ENCODE measurements around the gene ZFY.
"Not testable (repeated sequence)": the region's sequence is repeated elsewhere in the genome, so short reads cannot be mapped to it uniquely, and the experiment has no call there.

The ZFY gene

DNA sequence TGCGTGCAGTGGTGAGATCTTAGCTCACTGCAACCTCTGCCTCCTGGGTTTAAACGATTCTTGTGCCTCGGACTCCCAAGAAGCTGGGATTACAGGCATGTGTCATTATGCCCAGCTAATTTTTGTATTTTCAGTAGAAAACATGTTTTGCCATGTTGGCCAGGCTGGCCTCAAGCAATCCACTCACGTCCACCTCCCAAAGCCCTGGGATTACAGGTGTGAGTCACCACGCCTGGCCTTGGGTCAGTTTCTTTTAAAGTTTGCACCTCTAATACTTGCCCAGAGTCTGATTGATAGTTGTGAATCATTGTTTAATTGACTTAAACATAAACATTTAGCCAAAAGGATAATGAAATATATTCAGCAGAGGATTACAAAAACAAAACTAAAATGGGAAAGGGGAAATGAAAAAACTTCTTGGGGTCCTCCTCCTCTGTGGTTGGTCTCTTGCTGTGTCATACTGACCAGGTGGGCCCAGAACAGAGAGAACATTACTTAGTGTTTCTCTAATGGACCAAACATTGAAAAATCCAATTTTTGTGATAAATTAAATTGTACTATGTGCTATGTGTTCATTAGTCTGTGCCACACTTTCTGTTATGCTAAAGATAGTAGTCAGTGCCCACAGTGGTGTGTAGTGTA, 38.0 kb downstream of the ZFY start:
- DNase-seq (ENCODE audit: low read depth in 2 of 2) = no peak

DNA sequence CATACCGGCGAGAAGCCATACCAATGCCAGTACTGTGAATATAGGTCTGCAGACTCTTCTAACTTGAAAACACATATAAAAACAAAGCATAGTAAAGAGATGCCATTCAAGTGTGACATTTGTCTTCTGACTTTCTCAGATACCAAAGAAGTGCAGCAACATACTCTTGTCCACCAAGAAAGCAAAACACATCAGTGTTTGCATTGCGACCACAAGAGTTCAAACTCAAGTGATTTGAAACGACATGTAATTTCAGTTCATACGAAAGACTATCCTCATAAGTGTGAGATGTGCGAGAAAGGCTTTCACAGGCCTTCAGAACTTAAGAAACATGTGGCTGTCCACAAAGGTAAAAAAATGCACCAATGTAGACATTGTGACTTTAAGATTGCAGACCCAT, 44.1 kb downstream of the ZFY start:
- DNase-seq (ENCODE audit: low read depth in 2 of 2) = no peak

DNA sequence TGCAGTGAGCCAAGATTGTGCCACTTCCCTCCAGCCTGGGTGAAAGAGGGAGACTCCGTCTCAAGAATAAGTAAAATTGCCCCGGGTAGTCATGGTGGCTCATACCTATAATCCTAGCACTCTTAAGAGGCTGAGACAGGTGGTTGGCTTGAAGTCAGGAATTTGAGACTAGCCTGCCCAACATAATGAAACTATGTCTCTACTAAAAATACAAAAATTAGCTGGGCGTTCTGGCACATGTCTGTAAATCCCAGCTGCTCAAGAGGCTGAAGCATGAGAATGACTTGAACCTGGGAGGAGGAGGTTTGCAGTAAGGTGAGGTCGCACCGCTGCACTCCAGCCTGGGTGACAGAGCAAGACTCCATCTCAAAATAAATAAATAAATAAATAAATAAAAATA, 49.3 kb downstream of the ZFY start:
- no peak for DNase-seq (ENCODE audit: low read depth in 2 of 2)

DNA sequence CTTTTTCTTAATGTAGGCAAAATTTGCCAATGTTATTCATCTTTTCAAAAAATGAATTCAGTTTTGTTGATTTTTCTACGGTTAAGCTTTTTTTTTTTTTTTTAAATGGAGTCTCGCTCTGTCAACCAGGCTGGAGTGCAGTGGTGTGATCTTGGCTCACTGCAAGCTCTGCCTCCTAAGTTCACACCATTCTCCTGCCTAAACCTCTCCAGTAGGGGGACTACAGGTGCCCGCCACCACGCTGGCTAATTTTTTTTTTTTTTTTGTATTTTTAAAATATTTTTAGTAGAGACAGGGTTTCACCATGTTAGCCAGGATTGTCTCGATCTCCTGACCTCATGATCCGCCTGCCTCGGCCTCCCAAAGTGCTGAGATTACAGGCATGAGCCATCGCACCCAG, 52.0 kb downstream of the ZFY start:
- not testable (repeated sequence) for DNase-seq (ENCODE audit: low read depth in 2 of 2)

DNA sequence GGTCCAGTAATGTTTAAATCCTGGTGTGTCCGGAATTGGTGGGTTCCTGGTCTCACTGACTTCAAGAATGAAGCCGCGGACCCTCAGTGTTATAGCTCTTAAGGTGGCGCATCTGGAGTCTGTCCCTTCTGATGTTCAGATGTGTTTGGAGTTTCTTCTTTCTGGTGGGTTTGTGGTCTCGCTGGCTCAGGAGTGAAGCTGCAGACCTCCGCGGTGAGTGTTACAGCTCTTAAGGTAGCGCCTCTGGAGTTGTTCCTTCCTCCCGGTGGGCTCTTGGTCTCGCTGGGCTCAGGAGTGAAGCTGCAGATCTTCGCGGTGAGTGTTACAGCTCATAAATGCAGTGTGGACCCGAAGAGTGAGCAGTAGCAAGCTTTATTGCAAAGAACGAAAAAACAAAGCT, 62.2 kb downstream of the ZFY start:
- not testable (repeated sequence) for DNase-seq (ENCODE audit: low read depth in 2 of 2)

DNA sequence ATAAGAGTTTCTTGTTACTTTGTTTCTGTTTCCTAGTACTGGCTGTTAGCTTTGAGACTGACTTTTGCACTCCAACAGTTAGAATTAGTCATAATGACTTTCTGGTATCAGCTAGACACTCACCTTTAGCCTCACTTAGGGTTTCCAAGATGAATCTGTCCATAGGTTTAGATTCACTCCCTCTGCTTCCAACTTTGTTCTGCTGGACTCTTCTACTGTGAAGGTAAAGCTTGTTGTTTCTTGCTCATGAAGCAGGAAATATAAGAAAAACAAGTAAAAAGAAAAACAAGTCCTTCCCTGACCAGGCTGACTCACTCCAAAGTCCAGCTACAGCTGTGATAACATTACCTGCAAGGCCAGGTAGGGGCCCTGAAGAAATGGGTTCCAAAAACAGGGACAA, 67.0 kb downstream of the ZFY start:
- no peak for DNase-seq (ENCODE audit: low read depth in 2 of 2)

DNA sequence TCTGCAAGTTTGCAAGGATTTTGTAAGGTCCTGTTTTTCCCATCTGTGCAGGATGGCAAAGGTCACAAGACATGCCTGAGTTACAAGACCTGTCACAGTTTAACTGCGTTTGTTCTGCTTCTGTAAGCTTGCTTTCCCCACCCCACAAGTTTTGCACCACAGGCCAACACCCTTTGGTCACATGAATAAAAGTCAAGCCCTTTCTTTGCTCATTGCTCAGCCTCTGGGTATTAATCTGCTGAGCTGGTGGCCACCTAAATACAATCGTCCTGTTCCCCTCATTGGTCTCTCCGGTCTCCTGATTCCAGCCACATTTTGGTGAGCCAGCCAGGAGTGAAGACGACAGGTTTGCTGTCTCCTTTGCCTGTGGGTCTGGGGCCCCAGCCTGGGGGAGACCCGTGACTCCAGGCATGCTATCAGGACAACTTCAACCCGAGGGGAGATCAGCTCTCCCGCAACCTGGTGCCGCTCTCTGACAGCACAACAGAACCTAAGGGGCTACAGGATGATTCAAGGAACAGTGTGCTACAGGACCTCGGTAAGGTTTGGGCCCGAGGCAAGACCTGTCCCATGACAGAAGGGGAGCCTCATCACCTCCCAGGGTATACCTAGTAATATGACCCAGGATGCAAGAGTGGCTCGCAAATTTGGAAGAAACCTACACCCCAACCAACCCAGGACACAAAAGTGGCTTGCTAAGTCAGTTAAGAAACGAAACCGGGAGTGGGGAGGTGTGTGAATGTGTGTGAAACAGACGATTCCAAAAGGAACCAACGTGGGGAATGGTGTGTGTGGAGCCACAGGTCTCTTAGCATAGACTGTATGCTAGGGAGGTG, 67.7 kb downstream of the ZFY start:
- DNase-seq (ENCODE audit: low read depth in 2 of 2) = no peak

DNA sequence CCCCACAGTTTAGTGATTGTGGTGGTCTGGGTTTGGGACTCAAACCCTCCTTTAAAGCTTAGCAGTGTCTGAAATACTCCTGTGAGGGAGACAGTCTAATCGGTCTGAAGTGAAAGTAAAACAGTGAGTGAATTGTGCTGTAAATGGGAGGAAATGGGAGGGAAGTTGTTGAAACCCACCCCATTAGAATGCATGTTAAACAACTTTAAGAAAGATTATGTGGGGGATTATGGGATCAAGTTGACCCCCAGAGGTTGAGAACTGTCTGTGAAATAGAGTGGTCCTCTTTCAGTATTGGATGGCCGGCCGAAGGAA, 68.3 kb downstream of the ZFY start:
- DNase-seq (ENCODE audit: low read depth in 2 of 2) = no peak

DNA sequence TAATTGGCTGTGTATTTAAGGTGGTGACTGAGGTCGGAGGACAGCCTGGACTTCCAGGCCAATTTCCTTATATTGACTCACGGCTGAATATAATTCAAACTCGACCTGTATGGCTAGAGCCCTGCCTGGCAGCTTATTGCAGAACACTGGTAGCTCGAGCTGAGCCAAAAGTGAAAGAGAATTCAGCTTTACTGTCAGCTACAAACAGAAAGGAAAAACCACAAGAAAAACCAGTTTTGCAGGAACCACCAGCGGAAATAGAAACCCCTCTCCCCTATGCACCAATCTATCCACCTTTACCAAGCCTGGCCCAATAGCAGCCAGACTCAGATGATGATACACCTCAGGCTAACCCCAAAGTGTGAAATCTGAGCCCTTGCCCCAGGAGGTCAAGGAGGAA, 68.7 kb downstream of the ZFY start:
- DNase-seq (ENCODE audit: low read depth in 2 of 2) = no peak

DNA sequence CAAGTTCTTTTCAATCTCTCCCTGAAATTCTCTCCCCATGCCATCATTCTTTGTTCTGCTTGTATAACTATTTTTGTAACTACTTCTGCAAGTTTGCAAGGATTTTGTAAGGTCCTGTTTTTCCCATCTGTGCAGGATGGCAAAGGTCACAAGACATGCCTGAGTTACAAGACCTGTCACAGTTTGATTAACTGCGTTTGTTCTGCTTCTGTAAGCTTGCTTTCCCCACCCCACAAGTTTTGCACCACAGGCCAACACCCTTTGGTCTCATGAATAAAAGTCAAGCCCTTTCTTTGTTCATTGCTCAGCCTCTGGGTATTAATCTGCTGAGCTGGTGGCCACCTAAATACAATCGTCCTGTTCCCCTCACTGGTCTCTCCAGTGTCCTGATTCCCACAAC, 70.8 kb downstream of the ZFY start:
- not testable (repeated sequence) for DNase-seq (ENCODE audit: low read depth in 2 of 2)

DNA sequence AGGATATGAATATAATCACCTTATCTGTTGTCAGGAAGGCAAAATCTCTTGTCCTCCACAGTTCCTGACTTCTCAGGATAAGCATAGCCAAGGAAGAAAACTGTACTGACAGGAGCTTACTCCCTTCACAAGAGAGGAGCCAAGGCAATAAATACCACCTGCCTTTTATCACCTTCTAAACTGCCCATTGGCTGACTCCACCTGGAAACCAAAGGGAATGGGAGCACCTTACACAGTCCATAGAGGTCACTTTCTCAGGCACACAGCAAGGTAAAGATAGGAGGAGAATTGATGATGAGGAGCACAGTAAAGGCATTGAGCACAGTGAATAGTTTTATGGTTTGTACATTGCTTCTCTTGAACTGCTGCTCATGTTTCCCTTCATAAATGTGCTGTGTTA, 72.8 kb downstream of the ZFY start:
- no peak for DNase-seq (ENCODE audit: low read depth in 2 of 2)

DNA sequence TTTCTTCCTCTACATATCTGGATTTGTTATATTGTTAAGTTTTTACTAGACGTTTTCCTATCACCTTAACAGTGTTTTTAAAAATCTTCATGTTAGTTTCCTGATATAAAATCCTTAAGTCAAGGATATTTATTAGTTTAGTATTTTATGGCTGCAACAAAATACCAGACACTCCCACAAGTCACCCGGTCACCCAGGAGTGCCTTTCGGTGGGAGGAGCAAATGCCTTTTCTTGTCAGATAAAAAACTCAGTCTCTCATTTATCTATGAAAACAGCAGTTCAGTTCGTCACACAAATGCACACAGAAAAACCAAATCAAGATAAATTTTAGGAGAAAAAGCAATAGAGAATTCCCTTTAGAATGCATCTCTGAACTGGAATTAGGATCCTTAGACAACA, 77.0 kb downstream of the ZFY start:
- no peak for DNase-seq (ENCODE audit: low read depth in 2 of 2)

DNA sequence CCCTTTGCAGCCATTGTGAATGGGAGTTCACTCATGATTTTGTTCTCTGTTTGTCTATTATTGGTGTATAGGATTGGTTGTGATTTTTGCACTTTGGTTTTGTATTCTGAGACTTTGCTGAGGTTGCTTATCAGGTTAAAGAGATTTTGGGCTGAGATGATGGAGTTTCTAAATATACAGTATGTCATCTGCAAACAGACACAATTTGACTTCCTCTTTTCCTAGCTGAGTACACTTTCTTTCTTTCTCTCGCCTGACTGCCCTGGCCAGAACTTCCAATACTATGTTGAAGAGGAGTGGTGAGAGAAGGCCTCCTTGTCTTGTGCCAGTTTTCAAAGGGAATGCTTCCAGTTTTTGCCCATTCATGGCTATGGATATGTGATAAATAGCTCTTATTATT, 81.4 kb downstream of the ZFY start:
- DNase-seq (ENCODE audit: low read depth in 2 of 2) = no peak

DNA sequence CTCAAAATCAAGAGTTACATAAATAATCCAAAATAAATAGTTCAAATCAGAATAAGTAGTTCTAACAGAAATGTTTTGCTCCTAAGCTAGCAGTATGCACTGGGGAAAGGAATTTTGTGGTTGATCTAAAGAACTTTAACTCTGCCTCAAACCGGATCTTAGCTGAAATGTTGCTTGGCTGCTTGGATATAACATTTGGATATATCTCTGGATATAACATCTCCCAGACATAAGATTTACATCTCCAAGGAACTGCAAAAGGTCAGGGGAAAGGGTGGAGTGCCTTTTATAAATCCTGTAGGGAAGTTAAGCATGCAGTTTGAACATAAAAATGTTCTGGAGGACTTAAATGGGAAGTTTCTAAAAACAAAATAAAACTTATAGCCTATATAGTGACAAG, 83.4 kb downstream of the ZFY start:
- no peak for DNase-seq (ENCODE audit: low read depth in 2 of 2)

DNA sequence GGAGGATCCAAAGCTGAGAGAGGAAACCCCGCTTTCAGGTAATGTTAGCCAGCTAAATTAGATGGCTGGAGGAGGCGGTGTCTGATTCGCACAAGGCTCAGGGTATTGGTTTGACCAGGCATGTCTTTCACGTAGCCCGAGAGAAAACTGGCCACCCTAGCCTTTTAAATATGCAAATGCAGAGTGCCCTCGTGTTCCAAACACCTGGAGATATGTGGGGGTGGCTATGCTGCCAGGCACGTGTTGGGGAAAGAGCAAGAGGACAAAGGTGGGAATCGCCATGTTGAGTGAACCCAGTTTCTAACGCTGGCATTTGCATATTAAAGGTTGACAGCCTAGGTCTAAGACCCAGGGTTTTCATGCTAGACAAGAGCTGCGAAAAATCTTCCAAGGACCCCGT, 84.4 kb downstream of the ZFY start:
- DNase-seq (ENCODE audit: low read depth in 2 of 2) = no peak

DNA sequence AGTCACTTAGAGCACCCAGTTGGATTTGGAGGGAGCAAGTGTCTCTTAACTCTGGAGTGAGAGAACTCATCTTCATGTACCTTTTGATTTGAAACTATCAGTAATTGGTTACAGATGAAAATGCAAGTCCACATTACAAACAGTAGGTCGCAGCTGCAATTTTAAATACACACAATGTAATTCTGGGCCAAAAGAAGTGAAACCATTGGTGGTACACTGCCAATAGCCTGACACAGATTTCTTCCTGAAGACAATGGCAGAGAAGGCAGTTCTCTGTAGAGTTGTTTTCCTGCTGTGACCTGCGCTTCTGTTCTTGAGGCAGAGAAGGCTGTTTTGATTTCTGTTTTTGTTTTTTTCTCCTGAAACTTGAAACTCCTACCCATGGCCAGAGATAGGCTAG, 86.0 kb downstream of the ZFY start:
- no peak for DNase-seq (ENCODE audit: low read depth in 2 of 2)

DNA sequence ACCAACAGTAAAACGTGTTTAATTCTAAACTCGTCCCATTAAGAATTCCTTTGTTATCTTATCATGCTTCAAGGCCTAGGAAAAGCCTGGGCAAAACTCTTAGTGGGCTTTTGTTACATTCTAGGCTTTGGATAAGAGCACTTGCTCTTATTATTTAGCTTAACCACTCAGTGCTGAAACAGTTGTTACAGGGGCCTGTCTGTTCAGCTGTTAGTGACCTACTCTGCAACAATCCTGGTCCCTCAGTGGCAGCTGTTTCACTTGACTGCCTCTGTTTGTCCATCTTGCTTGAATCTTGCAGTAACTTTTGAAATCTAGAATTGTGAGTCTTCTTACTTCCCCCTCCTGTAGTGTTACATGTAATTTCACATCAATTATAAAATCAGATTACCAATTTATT, 88.4 kb downstream of the ZFY start:
- DNase-seq (ENCODE audit: low read depth in 2 of 2) = no peak

DNA sequence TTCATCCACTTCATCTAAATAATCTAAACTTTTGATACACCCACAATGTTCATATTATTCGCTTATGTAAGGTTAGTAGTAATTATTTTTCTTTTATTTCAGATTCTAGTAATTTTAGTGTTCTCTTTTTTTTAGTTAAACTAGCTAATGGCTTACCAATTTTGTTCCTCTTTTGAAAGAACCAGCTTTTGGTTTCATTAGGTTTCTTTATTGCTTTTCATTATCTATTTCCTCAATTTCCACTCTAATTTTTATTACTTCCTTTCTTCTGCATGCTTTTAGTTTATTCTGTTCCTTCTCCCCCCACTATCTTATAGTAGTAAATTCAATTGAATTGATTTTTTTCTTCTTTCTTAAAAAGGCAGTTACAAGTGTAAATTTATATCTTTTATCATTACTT, 90.2 kb downstream of the ZFY start:
- no peak for DNase-seq (ENCODE audit: low read depth in 2 of 2)
